GM18526 (cell line): ENCODE results near the gene ATRAID.

ENCODE experiments used
- POLR2A ChIP-seq: IDR thresholded peaks from 3 replicates; pipeline ENCODE4 v1.6.1; 2011; ENCODE audit not compliant: insufficient read length; ENCODE audit errors: extremely low read depth

Gene ATRAID

GRCh38 chr2:27209621-27210401 is 2.0 kb upstream of the ATRAID start:
- TF ChIP-seq POLR2A, result no peak

GRCh38 chr2:27211241-27211942 is 449 bp upstream of the ATRAID start:
- no peak for TF ChIP-seq POLR2A

GRCh38 chr2:27212626-27213471 is 1.0 kb downstream of the ATRAID start:
- no peak for TF ChIP-seq POLR2A

GRCh38 chr2:27214941-27215340 is 3.1 kb downstream of the ATRAID start:
- TF ChIP-seq POLR2A, result no peak

GRCh38 chr2:27216416-27217137 is 4.7 kb downstream of the ATRAID start:
- no peak for TF ChIP-seq POLR2A

GRCh38 chr2:27217173-27218121 is 5.6 kb downstream of the ATRAID start, which contains the start of gene CAD:
Gene CAD, plus strand, starts transcription at chr2:27217369. Its CDS starts 183 bp downstream, at chr2:27217552.
- peak; percentile 72 for TF ChIP-seq POLR2A

GRCh38 chr2:27218614-27219013 is 6.8 kb downstream of the ATRAID start:
- TF ChIP-seq POLR2A, result no peak

GRCh38 chr2:27219091-27219490 is 7.2 kb downstream of the ATRAID start:
- TF ChIP-seq POLR2A, result no peak

GRCh38 chr2:27220091-27220490 is 8.2 kb downstream of the ATRAID start:
- no peak for TF ChIP-seq POLR2A

GRCh38 chr2:27221166-27221565 is 9.3 kb downstream of the ATRAID start:
- TF ChIP-seq POLR2A, result no peak

- TF ChIP-seq POLR2A, result no peak
Observed at GRCh38 chr2:27222407-27222806, 10.6 kb downstream of the ATRAID start.

GRCh38 chr2:27223416-27223815 is 11.6 kb downstream of the ATRAID start:
- TF ChIP-seq POLR2A, result no peak

- TF ChIP-seq POLR2A, result no peak
Observed at GRCh38 chr2:27225526-27225925, 13.7 kb downstream of the ATRAID start.

GRCh38 chr2:27227501-27227900 is 15.7 kb downstream of the ATRAID start:
- no peak for TF ChIP-seq POLR2A
